Cerebellar nuclear complex (tissue), 1 donor: ENCODE results near the gene PSMC3IP.
"Not testable (repeated sequence)": the region's sequence is repeated elsewhere in the genome, so short reads cannot be mapped to it uniquely, and the experiment has no call there.

Experiments used
- DNase-seq, 2 experiments: peaks; one replicate each; lab custom pipeline; 2025; lab: John Stamatoyannopoulos, UW

PSMC3IP gene, protein sequence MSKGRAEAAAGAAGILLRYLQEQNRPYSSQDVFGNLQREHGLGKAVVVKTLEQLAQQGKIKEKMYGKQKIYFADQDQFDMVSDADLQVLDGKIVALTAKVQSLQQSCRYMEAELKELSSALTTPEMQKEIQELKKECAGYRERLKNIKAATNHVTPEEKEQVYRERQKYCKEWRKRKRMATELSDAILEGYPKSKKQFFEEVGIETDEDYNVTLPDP

DNA sequence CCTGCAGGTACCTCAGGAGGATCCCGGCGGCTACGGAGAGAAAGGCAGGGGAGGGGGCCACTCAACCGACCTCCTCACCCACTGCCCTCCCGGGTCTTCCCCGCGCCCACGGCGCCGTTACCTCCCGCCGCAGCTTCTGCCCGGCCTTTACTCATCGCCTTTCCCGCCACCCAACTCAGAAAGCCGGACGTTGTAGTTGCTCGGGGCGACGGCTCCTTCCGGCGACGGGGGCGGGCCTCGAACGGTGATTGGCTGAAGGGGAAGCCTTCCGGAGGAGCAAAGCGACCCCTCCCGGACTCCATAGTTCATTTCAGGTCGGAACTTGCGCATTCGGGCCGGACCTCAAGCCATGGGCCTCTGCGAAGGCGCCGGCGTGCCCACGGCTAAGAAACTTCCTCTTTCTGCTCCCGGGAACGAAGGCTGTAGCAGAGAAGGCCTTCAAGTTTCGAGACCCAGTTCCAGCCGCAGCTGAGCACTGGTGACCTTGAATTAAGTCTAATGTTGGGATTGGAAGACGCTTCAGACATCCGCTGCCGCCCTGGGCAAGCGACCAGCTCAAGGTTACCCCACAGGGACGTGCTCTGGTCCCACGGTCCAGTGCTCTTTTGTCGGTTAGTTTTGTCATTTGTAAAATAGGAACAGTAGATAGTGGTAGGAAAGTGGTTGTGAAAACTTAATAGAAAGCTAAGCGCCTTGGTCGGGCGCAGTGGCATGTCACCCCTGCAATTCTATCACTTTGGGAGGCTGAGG, at the start of gene PSMC3IP:
Gene PSMC3IP (minus strand): TSS at position 198 of the 750 bp plus-strand sequence. CDS start 43 bp downstream, at position 155.
- peak; percentile 80 to 86 for DNase-seq

- no peak for DNase-seq
Observed at GRCh38 chr17:42623732-42624596, 46.4 kb upstream of the PSMC3IP start.

DNA sequence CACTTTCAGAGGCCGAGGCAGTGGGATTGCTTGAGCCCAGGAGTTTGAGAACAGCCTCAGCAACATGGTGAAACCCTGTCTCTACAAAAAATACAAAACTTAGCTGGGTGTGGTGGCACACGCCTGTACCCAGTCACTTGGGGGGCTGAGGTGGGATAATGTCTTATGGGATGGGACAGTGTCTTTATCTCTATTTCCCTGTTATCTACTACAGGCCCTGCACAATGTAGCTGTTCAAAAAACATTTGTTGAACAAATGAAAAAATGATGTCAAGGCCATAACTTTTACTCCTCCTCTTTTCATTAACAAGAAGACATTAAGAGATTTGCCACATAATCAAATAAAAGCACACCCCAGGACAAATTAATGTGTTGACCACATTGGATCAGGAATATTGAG, 45.7 kb upstream of the PSMC3IP start:
- no peak for DNase-seq

- DNase-seq: not testable (repeated sequence)
Observed at GRCh38 chr17:42621987-42622386, 44.5 kb upstream of the PSMC3IP start.

DNA sequence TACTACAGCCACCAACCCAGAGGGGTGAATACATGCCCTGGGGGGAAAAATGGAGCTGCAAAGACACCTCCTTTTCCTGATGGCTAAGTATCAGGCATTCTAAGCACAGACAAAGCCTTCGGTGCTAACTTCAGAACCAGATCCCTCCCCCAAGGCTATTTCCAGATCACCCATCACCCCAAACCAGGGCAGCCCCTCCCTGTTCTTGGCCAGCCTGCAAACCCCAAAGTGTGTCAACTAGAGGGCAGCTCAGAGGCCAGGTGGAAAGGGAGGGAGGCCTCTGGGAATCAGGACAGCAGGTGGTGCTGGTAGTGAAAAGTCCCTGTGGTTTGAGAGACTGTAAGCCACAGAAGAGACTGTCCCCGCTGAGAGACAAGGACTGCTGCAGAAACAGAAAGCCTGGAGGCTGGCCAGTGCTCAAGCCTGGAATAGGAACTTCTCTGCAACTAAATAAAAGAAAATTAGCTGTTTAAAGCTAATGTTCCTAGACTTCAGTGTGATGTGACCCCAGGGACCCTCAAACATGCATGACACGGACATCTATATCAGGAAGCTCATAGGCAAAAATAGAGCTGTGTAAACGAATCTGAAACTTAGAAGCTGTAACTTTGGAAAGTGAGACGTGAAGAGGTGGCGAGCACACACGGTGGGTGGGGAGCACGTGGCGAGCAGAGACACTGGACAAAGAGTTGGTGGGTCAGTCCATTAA, 41.1 kb upstream of the PSMC3IP start:
- no peak for DNase-seq

DNA sequence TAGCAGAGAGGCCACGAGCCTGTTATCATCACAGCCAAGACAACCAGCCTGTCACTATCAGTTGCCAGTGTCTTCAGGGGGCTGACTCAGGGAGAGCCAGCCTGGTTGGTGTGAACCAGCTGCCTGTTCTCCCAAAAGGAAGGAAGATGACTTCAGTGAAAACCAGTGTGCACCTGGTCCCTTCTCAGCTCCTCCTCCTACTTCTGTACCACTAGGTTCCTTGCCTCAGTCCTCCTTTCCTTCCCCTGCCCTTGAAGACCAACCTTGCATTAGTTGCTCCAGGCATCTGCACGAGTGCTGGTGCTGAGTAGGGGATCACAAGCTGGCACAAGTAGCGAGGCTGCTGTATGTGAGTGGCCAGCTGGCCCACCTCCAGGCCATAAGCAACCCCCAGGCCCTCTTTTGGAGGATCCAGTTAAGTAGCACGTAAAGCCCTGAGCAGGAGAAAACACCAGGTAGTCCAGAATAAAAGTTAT, 40.5 kb upstream of the PSMC3IP start:
- DNase-seq: no peak

DNA sequence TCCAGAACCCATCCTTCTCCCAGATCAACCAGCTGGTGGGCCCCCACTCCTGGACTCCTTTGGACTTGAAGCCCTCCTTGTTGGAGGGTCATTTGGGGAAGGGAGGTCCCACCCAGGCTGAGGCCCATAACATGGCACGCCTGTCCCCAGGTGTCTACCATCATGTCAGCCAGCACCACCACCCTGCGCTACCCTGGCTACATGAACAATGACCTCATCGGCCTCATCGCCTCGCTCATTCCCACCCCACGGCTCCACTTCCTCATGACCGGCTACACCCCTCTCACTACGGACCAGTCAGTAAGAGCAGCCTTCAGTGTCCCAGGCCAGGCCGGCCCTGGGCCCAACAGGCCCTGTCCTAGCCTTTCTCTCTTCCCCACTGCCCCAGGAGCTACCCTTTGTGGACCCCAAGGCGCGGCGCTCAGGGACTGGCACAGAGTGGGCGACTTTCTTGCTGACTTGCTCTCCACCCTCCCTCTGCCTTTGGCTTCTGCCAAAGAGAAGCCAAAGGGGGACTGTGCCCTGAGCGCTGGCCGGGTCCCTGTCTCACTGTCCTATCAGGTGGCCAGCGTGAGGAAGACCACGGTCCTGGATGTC, 36.3 kb upstream of the PSMC3IP start:
- DNase-seq: no peak

GRCh38 chr17:42612013-42612412, 34.5 kb upstream of the PSMC3IP start:
- DNase-seq: no peak

GRCh38 chr17:42609814-42610801, 32.6 kb upstream of the PSMC3IP start:
- not testable (repeated sequence) for DNase-seq

DNA sequence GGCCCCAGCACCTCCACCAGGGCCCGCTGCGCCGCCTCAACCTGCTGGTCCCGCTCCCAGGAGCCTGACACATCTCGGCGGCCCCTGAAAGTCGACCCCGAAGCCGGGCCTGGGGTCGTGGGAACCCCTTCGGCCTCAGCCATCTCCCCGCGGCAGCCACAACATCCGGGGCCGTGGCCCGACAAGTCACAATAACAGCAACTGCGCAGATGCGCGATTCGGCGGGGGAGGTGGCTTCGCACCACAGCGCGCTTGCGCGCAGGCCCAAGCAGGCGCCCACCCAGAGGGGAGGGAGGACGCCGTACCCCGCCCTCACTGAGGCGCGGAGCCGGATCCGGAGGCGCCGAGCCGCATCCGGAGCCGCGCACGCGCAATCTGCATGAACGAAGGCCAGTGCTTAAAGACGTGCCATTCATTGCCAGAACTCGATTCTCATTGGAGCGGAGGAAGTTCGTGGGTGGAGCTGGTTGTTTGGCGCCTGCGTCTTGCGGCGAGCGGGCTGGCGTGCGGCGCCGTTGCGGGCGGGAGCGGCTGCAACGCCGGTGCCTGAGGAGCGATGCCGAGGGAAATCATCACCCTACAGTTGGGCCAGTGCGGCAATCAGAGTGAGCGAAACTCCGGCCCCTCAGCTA, 31.8 kb upstream of the PSMC3IP start, which contains the start of the genes RETREG3 and TUBG1:
Gene RETREG3 (minus strand): TSS at position 193 of the 632 bp plus-strand sequence. CDS start 50 bp downstream, at position 143.
Gene TUBG1 (plus strand): TSS at position 502 of the 632 bp plus-strand sequence. CDS start 55 bp downstream, at position 557.
- peak; percentile 91 to 96 for DNase-seq

DNA sequence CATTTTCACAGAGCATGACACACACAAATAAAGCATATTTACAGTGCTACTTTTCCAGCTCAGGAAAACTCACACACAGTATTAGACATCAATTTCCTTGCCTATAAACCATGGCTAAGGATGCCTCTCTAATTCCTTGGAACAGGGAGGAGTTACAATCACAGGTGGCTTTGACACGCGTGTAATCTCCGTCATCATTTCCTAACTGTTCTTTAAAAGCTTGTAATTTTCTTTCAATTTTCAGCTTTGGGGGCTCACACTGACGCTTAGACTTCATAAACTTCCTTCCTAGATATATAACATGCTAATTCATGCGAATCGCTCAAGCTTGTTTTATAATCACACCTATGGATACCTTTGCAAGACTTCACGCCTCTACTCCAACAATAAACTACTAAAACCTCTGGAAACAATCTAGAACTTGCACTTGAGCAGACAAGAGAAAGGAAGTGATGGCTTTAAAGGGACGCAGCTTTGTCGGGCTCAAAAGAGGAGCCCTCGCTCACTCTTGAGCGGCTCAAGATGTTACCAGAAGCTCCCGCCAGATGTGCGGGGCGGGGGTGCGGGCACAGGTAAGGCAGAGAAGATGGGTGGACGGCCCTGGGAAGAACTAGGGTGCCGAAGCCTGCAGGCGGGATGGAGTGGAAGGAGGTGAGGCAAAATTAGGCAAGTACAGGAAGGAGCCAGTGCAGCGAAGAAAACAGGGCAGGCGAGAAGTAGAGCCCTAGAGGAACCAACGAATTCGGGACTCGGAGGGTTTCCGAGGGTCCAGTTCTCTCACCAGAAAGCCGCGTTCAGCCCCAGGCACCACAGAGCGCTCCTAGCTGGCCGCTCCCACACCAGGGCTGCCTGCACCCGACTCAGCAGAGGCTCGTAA, 31.0 kb upstream of the PSMC3IP start:
- no peak for DNase-seq

- DNase-seq: no peak
Observed at GRCh38 chr17:42607769-42608168, 30.2 kb upstream of the PSMC3IP start.

- no peak for DNase-seq
Observed at GRCh38 chr17:42603318-42603717, 25.8 kb upstream of the PSMC3IP start.

DNA sequence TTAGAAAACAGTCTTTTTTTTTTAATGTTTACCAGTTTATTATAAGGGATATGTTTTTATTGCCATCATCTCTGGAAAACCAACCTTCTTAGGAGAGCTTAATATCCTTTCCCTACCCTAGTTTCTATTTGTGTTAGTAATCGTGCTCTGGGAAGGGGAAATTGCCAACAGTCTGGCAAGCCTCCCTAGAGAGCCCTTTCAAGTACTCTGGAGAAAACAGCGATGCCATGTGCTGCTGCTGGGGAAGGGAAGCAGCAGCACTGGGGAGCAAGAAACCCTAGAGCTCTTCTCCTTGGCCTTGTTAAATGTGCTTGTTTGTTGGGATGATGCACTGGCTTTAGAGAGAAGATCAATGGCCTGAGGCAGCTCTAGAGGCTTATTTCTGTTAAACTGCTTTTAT, 21.4 kb upstream of the PSMC3IP start:
- no peak for DNase-seq

DNA sequence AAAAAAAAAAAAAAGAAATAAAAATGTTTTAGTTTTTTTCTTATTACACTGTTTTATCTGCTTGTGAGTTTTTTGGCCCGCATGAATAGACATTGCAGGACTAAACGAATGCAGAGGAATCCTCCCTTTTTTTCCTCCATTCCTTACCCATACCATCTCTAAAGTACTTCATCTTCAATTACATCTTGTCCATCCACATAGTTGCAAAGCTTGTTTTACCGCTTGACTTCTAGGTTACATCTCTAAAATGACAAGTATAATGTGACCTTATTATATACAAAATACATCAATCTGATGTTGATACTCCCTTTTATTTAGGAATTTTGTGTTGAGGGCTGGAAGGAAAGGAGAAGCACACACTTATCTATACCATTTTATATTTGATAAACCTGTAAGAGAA, 18.9 kb upstream of the PSMC3IP start:
- no peak for DNase-seq

GRCh38 chr17:42591411-42591810, 13.9 kb upstream of the PSMC3IP start:
- no peak for DNase-seq

- no peak for DNase-seq
Observed at GRCh38 chr17:42590886-42591285, 13.4 kb upstream of the PSMC3IP start.

DNA sequence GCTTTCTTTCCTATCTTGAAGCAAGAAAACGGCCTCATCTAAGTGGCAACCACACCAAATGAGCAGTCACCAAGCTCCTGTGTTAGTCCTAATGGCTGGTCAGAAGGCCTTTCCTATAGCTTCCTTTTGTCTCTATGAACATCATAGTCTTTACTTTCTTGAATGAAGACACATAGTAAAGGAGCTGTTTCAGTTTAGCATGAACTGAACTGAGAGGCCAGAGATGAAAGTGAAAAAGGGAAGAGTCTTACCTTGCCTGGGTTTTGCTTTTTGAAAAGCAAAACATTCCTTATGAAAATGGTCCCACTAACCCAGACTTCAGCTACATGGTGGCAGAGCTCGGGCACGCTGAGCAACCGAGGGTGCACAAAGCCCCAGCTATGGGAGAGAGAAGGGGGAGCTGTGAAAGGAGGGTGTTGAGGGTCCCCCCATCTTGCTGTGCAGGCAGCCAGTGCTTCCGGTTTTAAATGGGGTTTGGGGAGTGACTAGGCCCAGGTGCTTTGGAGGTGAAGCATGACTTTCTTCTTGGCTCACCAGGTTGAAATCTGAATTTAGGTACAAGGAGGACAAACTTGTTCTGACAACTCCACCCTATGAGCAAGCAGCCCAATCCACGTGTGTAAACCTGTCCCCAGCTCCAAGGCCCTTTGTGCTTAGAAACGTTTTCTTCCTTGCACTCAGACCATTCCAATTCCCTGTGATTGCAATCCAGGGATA, 9.1 kb upstream of the PSMC3IP start:
- DNase-seq: no peak
